Stimulated activated CD4-positive, alpha-beta T cell treated with anti-CD3 and anti-CD28 coated beads, Interleukin-2, amount 100 ng/mL, for 4 hours (primary cell): ENCODE data around the gene HIBCH.

Experiments
- DNase-seq: peaks from one replicate; pipeline ENCODE4 v3.0.0-alpha.2; 2020; ENCODE audit warnings: low read depth

HIBCH gene

GRCh38 chr2:190156530-190157212, 163.0 kb downstream of the HIBCH start:
- DNase-seq = no peak
